A673 (cell line): ENCODE results near the gene SPAST. TPM values are rescaled to one million over a fixed set of nuclear protein-coding genes. Genes with fewer than 3 reads are reported as not detected.

ENCODE experiments used
- BruUV-seq: library from RNA; stranded (reverse); fragments of 400-500 nt; replicated peaks from 2 replicates; lab custom pipeline; 2021; lab: Mats Ljungman, UMichigan
- CTCF ChIA-PET: fragments of 300-600 bp; sonication (Branson Sonifier 250); formaldehyde crosslinking; loops from one replicate; lab custom pipeline; 2022; ENCODE audit warnings: antibody characterized with exemption; lab: Charles Lee
- POLR2A ChIA-PET: fragments of 300-600 bp; sonication (Branson Sonifier 250); formaldehyde crosslinking; loops from one replicate; lab custom pipeline; 2022; ENCODE audit warnings: antibody characterized with exemption; ENCODE audit not compliant: low non-redundant PET; lab: Charles Lee
- DNase-seq: peaks from one replicate; pipeline ENCODE4 v3.0.0-alpha.2; 2015; ENCODE audit warnings: low spot score
- H3K27ac ChIP-seq: fragments of 200-600 bp; sonication (generic); 2 replicates; pipeline ENCODE4 v1.5.1; 2016; ENCODE audit warnings: mixed run types, low read depth, mild to moderate bottlenecking, mixed read lengths, antibody characterized with exemption, low read length; ENCODE audit not compliant: poor library complexity, severe bottlenecking
- H3K27me3 ChIP-seq: fragments of 200-600 bp; sonication (generic); replicated peaks from 2 replicates; pipeline ENCODE4 v1.6.1; 2017; ENCODE audit warnings: mixed run types, low read depth, mild to moderate bottlenecking, mixed read lengths, antibody characterized with exemption, low read length; ENCODE audit not compliant: insufficient read depth, poor library complexity
- H3K36me3 ChIP-seq: fragments of 200-600 bp; sonication (generic); 2 replicates; pipeline ENCODE4 v1.6.1; 2016; ENCODE audit warnings: mixed run types, mild to moderate bottlenecking, mixed read lengths, antibody characterized with exemption, low read length; ENCODE audit not compliant: insufficient read depth, poor library complexity, severe bottlenecking
- H3K4me1 ChIP-seq: fragments of 200-600 bp; sonication (generic); 2 replicates; pipeline ENCODE4 v1.6.1; 2017; ENCODE audit warnings: mixed run types, mild to moderate bottlenecking, mixed read lengths, antibody characterized with exemption, low read length; ENCODE audit not compliant: insufficient read depth, poor library complexity, severe bottlenecking
- H3K4me3 ChIP-seq: fragments of 200-600 bp; sonication (generic); 2 replicates; pipeline ENCODE4 v1.5.1; 2016; ENCODE audit warnings: low read depth, mixed run types, mild to moderate bottlenecking, mixed read lengths, low read length; ENCODE audit not compliant: poor library complexity, severe bottlenecking
- H3K9me3 ChIP-seq: fragments of 200-600 bp; sonication (generic); 2 replicates; pipeline ENCODE4 v1.6.1; 2016; ENCODE audit warnings: mixed run types, low read depth, mild to moderate bottlenecking, mixed read lengths, antibody characterized with exemption, low read length; ENCODE audit not compliant: poor library complexity, severe bottlenecking
- CTCF ChIP-seq: fragments of 300-800, 200-600 bp; sonication (generic); conservative IDR thresholded peaks from 2 replicates; pipeline ENCODE4 v1.5.1; 2017; ENCODE audit warnings: low read depth, mild to moderate bottlenecking, antibody characterized with exemption, low read length, moderate library complexity, mixed read lengths
- EZH2 ChIP-seq: fragments of 200-600 bp; sonication (generic); IDR thresholded peaks from 2 replicates; pipeline ENCODE4 v1.6.1; 2017; ENCODE audit warnings: borderline replicate concordance, low read depth, mild to moderate bottlenecking, mixed read lengths, antibody characterized with exemption, low read length; ENCODE audit not compliant: poor library complexity, severe bottlenecking
- intact Hi-C: fragments of 100-400 bp; cut with micrococcal nuclease; formaldehyde crosslinking; loops from one replicate; pipeline ENCODE4 v1.10.0; 2022; ENCODE audit not compliant: unreplicated experiment
- total RNA-seq: library from RNA; stranded (reverse); gene quantifications from 2 replicates; pipeline ENCODE4 v1.2.3, GENCODE V29; 2021

Gene SPAST
- total RNA-seq, 1 experiment from 2014 or later = 40.2 TPM

- Histone ChIP-seq H3K27me3 (no peaks in the 10 kb centered on the region), H3K36me3 (no peaks in the 10 kb centered on the region), H3K4me1 (peaks cover 4% of the 10 kb centered on the region), H3K9me3 (no peaks in the 10 kb centered on the region), H3K27ac (no peak overlapping the region), H3K4me3 (no peak overlapping the region)
- DNase-seq = no peak
- no peak for TF ChIP-seq CTCF
- TF ChIP-seq EZH2 = no peak
- BruUV-seq = no TSS peak
- ChIA-PET CTCF (no interaction called here), POLR2A (interaction anchor here (0.8 kb wide), 1 partner anchor 19 kb away, joined by 3 read pairs; the partner anchor contains the start of gene DPY30)
- intact Hi-C loops = no loop called here
These were observed 5.2 kb upstream of the SPAST start for GRCh38 chr2:32058130-32058529.

- peaks cover 7% of the 10 kb centered on the region for H3K4me1 ChIP-seq
- H3K4me3 ChIP-seq = no peak overlapping the region
- intact Hi-C loops = no loop called here
- ChIA-PET POLR2A (no interaction called here), CTCF (interaction anchor here (0.5 to 0.7 kb wide), 2 partner anchors 69 to 398 kb away, joined by 3 to 7 read pairs; no protein-coding TSS in a partner anchor)
- TF ChIP-seq CTCF (no peak), EZH2 (no peak)
- H3K36me3 ChIP-seq = no peaks in the 10 kb centered on the region
- no peaks in the 10 kb centered on the region for H3K9me3 ChIP-seq
- no TSS peak for BruUV-seq
- H3K27ac ChIP-seq = no peak overlapping the region
- H3K27me3 ChIP-seq = no peaks in the 10 kb centered on the region
- DNase-seq = no peak
These were observed 3.1 kb upstream of the SPAST start for GRCh38 chr2:32060266-32060665.

- Histone ChIP-seq H3K27me3 (no peaks in the 10 kb centered on the region), H3K4me1 (peaks cover 7% of the 10 kb centered on the region), H3K4me3 (no peak overlapping the region), H3K27ac (no peak overlapping the region), H3K9me3 (no peaks in the 10 kb centered on the region), H3K36me3 (no peaks in the 10 kb centered on the region)
- intact Hi-C loops = no loop called here
- no peak for DNase-seq
- BruUV-seq = no TSS peak
- POLR2A ChIA-PET = no interaction called here
- TF ChIP-seq CTCF (no peak), EZH2 (no peak)
- CTCF ChIA-PET = no interaction called here
These were observed 1.9 kb upstream of the SPAST start for GRCh38 chr2:32061430-32061829.
